K562 (cell line): ENCODE data around the gene CEMIP. TPM values are rescaled to one million over a fixed set of nuclear protein-coding genes. Genes with fewer than 3 reads are reported as not detected.

Source experiments
- ATAC-seq: fragments of 200-7000 bp; cut with Tn5 transposase; 3 replicates; pipeline ENCODE4 v1.9.1; 2020; ENCODE audit warnings: moderate library complexity
- BruUV-seq: library from RNA; stranded (reverse); fragments of 400-500 nt; replicated peaks from 2 replicates; lab custom pipeline; 2021; lab: Mats Ljungman, UMichigan
- CTCF ChIA-PET: fragments of 300-600 bp; formaldehyde crosslinking; extraction: SDS; loops from one replicate; lab custom pipeline; 2021; ENCODE audit warnings: low intra/inter-chr PET ratio; lab: Yijun Ruan, JAX
- POLR2A ChIA-PET: fragments of 300-600, 350-650 bp; sonication (Branson Sonifier 250); formaldehyde crosslinking; extraction: SDS; loops from one replicate; lab custom pipeline; 2021; ENCODE audit warnings: antibody characterized with exemption, inconsistent platforms; lab: Yijun Ruan, JAX
- DNase-seq, 4 experiments: peaks; one replicate each; pipeline versions ENCODE4 v3.0.0 to v3.0.0-alpha.2; 2011 to 2018; ENCODE audit warnings: low spot score in 3 of 4, mixed read lengths in 3 of 4; ENCODE audit errors: extremely low read depth in 1 of 4
- FAIRE-seq: peaks from 2 replicates; lab custom pipeline; 2011; peaks lifted over from hg19 to GRCh38; lab: Jason Lieb, UNC
- H2AFZ ChIP-seq: 2 replicates; pipeline ENCODE4 v1.6.0; 2011; ENCODE audit warnings: low read depth, low read length, control low read depth, inconsistent platforms
- H3K27ac ChIP-seq: fragments of 200-600 bp; 3 replicates; pipeline ENCODE4 v1.8.0; 2011; ENCODE audit warnings: low read depth, mild to moderate bottlenecking, control low read depth, inconsistent platforms, low read length, moderate library complexity, mixed read lengths; ENCODE audit errors: extremely low read depth
- H3K27me3 ChIP-seq, 2 experiments: fragments of 300-600 bp in 1 of 2; 2 replicates in 1 of 2; 3 replicates in 1 of 2; pipeline versions ENCODE4 v1.6.0 to v1.8.0; 2011; ENCODE audit warnings: inconsistent platforms in 2 of 2, low read length in 2 of 2, mild to moderate bottlenecking in 1 of 2, mixed read lengths in 1 of 2, moderate library complexity in 1 of 2; ENCODE audit not compliant: control insufficient read depth in 2 of 2, insufficient read depth in 2 of 2
- H3K36me3 ChIP-seq: fragments of 300-600 bp; 3 replicates; pipeline ENCODE4 v1.8.0; 2011; ENCODE audit warnings: mild to moderate bottlenecking, low read length, inconsistent platforms; ENCODE audit not compliant: control insufficient read depth, insufficient read depth
- H3K4me1 ChIP-seq, 2 experiments: fragments of 200-600 bp in 1 of 2; replicated peaks in 1 of 2; 2 replicates in 1 of 2; 3 replicates in 1 of 2; pipeline versions ENCODE4 v1.5.1 to v1.8.0; 2011; ENCODE audit warnings: inconsistent platforms in 2 of 2, low read length in 2 of 2, mild to moderate bottlenecking in 1 of 2, mixed read lengths in 1 of 2, moderate library complexity in 1 of 2; ENCODE audit not compliant: control insufficient read depth in 2 of 2, insufficient read depth in 2 of 2
- H3K4me2 ChIP-seq: 2 replicates; pipeline ENCODE4 v1.6.1; 2011; ENCODE audit warnings: low read length, control low read depth, inconsistent platforms, mixed read lengths; ENCODE audit not compliant: insufficient read depth
- H3K4me3 ChIP-seq: fragments of 200-600 bp; sonication (generic), shearing (Covaris generic); 2 replicates; pipeline ENCODE4 v1.5.1; 2016; ENCODE audit warnings: control low read depth, inconsistent platforms
- H3K79me2 ChIP-seq: fragments of 200-600 bp; 3 replicates; pipeline ENCODE4 v1.8.0; 2011; ENCODE audit warnings: low read length, inconsistent platforms; ENCODE audit not compliant: control insufficient read depth, insufficient read depth
- H3K9ac ChIP-seq, 2 experiments: 2 replicates each; pipeline versions ENCODE4 v1.6.0 to v1.6.1; 2011; ENCODE audit warnings: low read depth in 2 of 2, low read length in 2 of 2, control low read depth in 1 of 2, inconsistent platforms in 1 of 2, mild to moderate bottlenecking in 1 of 2, mixed read lengths in 1 of 2; ENCODE audit not compliant: insufficient read depth in 1 of 2
- H3K9me1 ChIP-seq: one replicate; pipeline ENCODE4 v1.6.0; 2011; ENCODE audit warnings: inconsistent platforms, mild to moderate bottlenecking, low read length, moderate library complexity; ENCODE audit not compliant: control insufficient read depth, insufficient read depth
- H3K9me3 ChIP-seq: replicated peaks from 2 replicates; pipeline ENCODE4 v1.5.1; 2011; ENCODE audit warnings: low read depth, low read length, inconsistent platforms; ENCODE audit not compliant: control insufficient read depth, insufficient read depth
- H4K20me1 ChIP-seq: replicated peaks from 2 replicates; pipeline ENCODE4 v1.6.1; 2011; ENCODE audit warnings: low read length, inconsistent platforms, mixed read lengths; ENCODE audit not compliant: control insufficient read depth, insufficient read depth
- CTCF ChIP-seq, 3 experiments: IDR thresholded peaks in 2 of 3; conservative IDR thresholded peaks in 1 of 3; 2 replicates each; pipeline ENCODE4 v1.5.1; 2011 to 2012; ENCODE audit warnings: low read length in 3 of 3, mild to moderate bottlenecking in 3 of 3, control low read depth in 2 of 3, improper control_type of control experiment in 1 of 3, inconsistent platforms in 1 of 3, low read depth in 1 of 3, mixed read lengths in 1 of 3, moderate library complexity in 1 of 3; ENCODE audit not compliant: insufficient read depth in 2 of 3
- SMC3 ChIP-seq: conservative IDR thresholded peaks from 2 replicates; pipeline ENCODE4 v1.6.1; 2011; ENCODE audit warnings: low read depth, low read length, improper control_type of control experiment; ENCODE audit not compliant: insufficient read depth
- ZFX ChIP-seq: sonication (generic); formaldehyde crosslinking; IDR thresholded peaks from 2 replicates; pipeline ENCODE4 v1.8.0; 2022; ENCODE audit warnings: mild to moderate bottlenecking, missing genetic modification reagents, moderate library complexity
- WGBS: fragments of 100-300 bp; shearing (Covaris generic); methylation state at CpG from one replicate; pipeline ENCODE4 v1.1.6; 2016; ENCODE audit warnings: low coverage, mixed read lengths; ENCODE audit not compliant: insufficient coverage; ENCODE audit errors: missing lambda C conversion rate; 5-methylcytosine and 5-hydroxymethylcytosine counted together
- in situ Hi-C: fragments of 300-500 bp; cut with MboI; formaldehyde crosslinking; loops from 4 replicates; pipeline ENCODE4 v1.15.0; 2018; ENCODE audit warnings: inconsistent platforms, mixed read lengths
- intact Hi-C: fragments of 100-400 bp; cut with micrococcal nuclease; formaldehyde crosslinking; loops from 2 replicates; pipeline ENCODE4 v1.14.2; 2022
- polyA plus RNA-seq, 8 experiments: library from polyadenylated mRNA; depleted of rRNA in 4 of 8; stranded (reverse) in 5 of 8; unstranded in 3 of 8; fragments of >200 nt; fragmentation: Nextera tagmentation in 2 of 8; fragmentation: Illumina TruSeq in 1 of 8; extraction: Ambion mirVana in 2 of 8; extraction: Trizol in 1 of 8; gene quantifications; 2 replicates each; pipeline versions ENCODE4 v1.2.1 to v1.2.3, GENCODE V29; 2011 to 2014; ENCODE audit warnings: inconsistent platforms in 1 of 8, missing spikeins in 1 of 8
- total RNA-seq, 7 experiments: library from RNA; depleted of rRNA in 6 of 7; stranded (reverse); fragments of >200 nt in 6 of 7; fragmentation: Illumina TruSeq in 2 of 7; extraction: Trizol in 2 of 7; gene quantifications; 2 replicates each; pipeline versions ENCODE4 v1.2.1 to v1.2.3, GENCODE V29; 2011 to 2021; ENCODE audit warnings: low replicate concordance in 1 of 7

CEMIP gene
- total and polyA plus RNA-seq, 9 of the 15 experiments (the other 6 are each of a cell fraction or from before 2014, with no cell fraction given), result 0.33 TPM; not detected in 8

- TF ChIP-seq ZFX (CRISPR knock-in tag) (no peak), SMC3 (0 out of 2 replicates have a peak, but pooled peaks have one; percentile 6), CTCF (IDR thresholded peaks at IDR 0.05 in 2 of 3, conservative IDR thresholded peaks at IDR 0.05 in 1 of 3; ENCODE audit: insufficient read depth in 2 of 3, low read depth in 1 of 3, low read length in 3 of 3) (peak in 2 of 3 experiments; percentile 21 to 34; a peak in 1 of 6 replicates)
- H3K27ac ChIP-seq, result no peak overlapping the region
- DNase-seq, result peak; percentile 6 to 37 (median 28)
- in situ Hi-C loops, result no loop called here
- no peak overlapping the region for H2AFZ ChIP-seq
- WGBS, result 0% methylated on average over 2 of the region's 2 CpGs
- ChIA-PET CTCF (no interaction called here), POLR2A (interaction anchor here (0.5 kb wide), 1 partner anchor 90 kb away, joined by 3 read pairs; no protein-coding TSS in a partner anchor)
- H3K9ac ChIP-seq, result no peak overlapping the region
- H3K9me1 ChIP-seq, result peaks cover 3% of the 10 kb centered on the region
- H3K4me3 ChIP-seq, result no peak overlapping the region
- no peak for FAIRE-seq
- H3K4me2 ChIP-seq, result no peak overlapping the region
- H3K79me2 ChIP-seq, result no peaks in the 10 kb centered on the region
- H4K20me1 ChIP-seq, result no peaks in the 10 kb centered on the region
- no TSS peak for BruUV-seq
- no peaks in the 10 kb centered on the region for H3K9me3 ChIP-seq
- no peaks in the 10 kb centered on the region for H3K4me1 ChIP-seq
- H3K27me3 ChIP-seq, result peaks cover 10 to 46% of the 10 kb centered on the region in 2 experiments; a peak in 4 of 5 replicates
- no peaks in the 10 kb centered on the region for H3K36me3 ChIP-seq
- intact Hi-C loops, result no loop called here
- ATAC-seq, result no peak
These were observed 77.2 kb downstream of the CEMIP start for GRCh38 chr15:80856400-80856799.
